NB4 (cell line): ENCODE measurements around the gene COL4A1.

ENCODE experiments used
- CTCF ChIP-seq: IDR thresholded peaks from one replicate; pipeline ENCODE4 v1.5.1; 2012; ENCODE audit warnings: low read depth, low read length
- MAX ChIP-seq: IDR thresholded peaks from 2 replicates; pipeline ENCODE4 v1.6.1; 2011; ENCODE audit warnings: low read depth, low read length
- MYC ChIP-seq: IDR thresholded peaks from 2 replicates; pipeline ENCODE4 v1.6.1; 2011; ENCODE audit warnings: low read depth, low read length
- POLR2A ChIP-seq: IDR thresholded peaks from 2 replicates; pipeline ENCODE4 v1.6.1; 2011; ENCODE audit warnings: mild to moderate bottlenecking; ENCODE audit not compliant: insufficient read length; ENCODE audit errors: extremely low read depth

GRCh38 chr13:110264685-110265275 lies 42.2 kb downstream of the COL4A1 start:
- no peak for TF ChIP-seq CTCF
- no peak for TF ChIP-seq MYC
- TF ChIP-seq POLR2A, result no peak
- no peak for TF ChIP-seq MAX
